Thyroid gland (tissue), 4 donors: Measurements from ENCODE around the gene ZFP36L1. TPM values are rescaled to one million over a fixed set of nuclear protein-coding genes. Genes with fewer than 3 reads are reported as not detected.

Experiments
- DNase-seq, 2 donors: peaks; one replicate each; pipeline ENCODE4 v3.0.0-alpha.2; 2019
- H3K27ac ChIP-seq, 3 donors: fragments of 200-600 bp; sonication (generic); 1 replicate in 2 of 3; 2 replicates in 1 of 3; pipeline ENCODE4 v1.5.1; 2016 to 2019; ENCODE audit warnings: mild to moderate bottlenecking in 1 of 3, moderate library complexity in 1 of 3
- H3K27me3 ChIP-seq: fragments of 200-600 bp; sonication (generic); one replicate; pipeline ENCODE4 v1.5.1; 2019
- H3K36me3 ChIP-seq, 2 donors: fragments of 200-600 bp; sonication (generic); one replicate each; pipeline ENCODE4 v1.5.1; 2016 to 2019
- H3K4me1 ChIP-seq, 2 donors: fragments of 200-600 bp; sonication (generic); one replicate each; pipeline ENCODE4 v1.5.1; 2017 to 2019
- H3K4me3 ChIP-seq, 3 donors: fragments of 200-600 bp; sonication (generic); replicated peaks in 1 of 3; 1 replicate in 2 of 3; 2 replicates in 1 of 3; pipeline ENCODE4 v1.5.1; 2016; ENCODE audit warnings: mild to moderate bottlenecking in 1 of 3
- H3K9me3 ChIP-seq: fragments of 200-600 bp; sonication (generic); one replicate; pipeline ENCODE4 v1.5.1; 2017
- POLR2A ChIP-seq, 2 donors: fragments of 450-650 bp; IDR thresholded peaks; one replicate each; pipeline ENCODE4 v1.6.1; 2017; ENCODE audit warnings: antibody characterized with exemption in 2 of 2, mild to moderate bottlenecking in 2 of 2, moderate library complexity in 1 of 2
- WGBS, 2 donors: methylation state at CpG; one replicate each; pipeline ENCODE4 v1.1.5; 2017; 5-methylcytosine and 5-hydroxymethylcytosine counted together
- intact Hi-C: fragments of 100-400 bp; cut with DNase I; formaldehyde crosslinking; loops from one replicate; pipeline ENCODE4 v1.15.1; 2023
- total RNA-seq, 4 donors: library from RNA; depleted of rRNA; stranded (reverse); fragments of >200 nt; gene quantifications; one replicate each; pipeline ENCODE4 v1.2.3, GENCODE V29; 2016
- TF ChIP-seq, protein P1 (sequence below), 6 experiments: fragments of 200-600 bp in 3 of 6; fragments of 450-650 bp in 3 of 6; sonication (generic) in 3 of 6; IDR thresholded peaks; one replicate each; pipeline ENCODE4 v1.5.1; 2016 to 2019; ENCODE audit warnings: antibody characterized with exemption in 6 of 6, mild to moderate bottlenecking in 2 of 6, inconsistent platforms in 1 of 6, moderate library complexity in 1 of 6

ZFP36L1 gene
- total RNA-seq, 4 donors from 2014 or later: 96.9 to 274 (median 127) TPM

DNA sequence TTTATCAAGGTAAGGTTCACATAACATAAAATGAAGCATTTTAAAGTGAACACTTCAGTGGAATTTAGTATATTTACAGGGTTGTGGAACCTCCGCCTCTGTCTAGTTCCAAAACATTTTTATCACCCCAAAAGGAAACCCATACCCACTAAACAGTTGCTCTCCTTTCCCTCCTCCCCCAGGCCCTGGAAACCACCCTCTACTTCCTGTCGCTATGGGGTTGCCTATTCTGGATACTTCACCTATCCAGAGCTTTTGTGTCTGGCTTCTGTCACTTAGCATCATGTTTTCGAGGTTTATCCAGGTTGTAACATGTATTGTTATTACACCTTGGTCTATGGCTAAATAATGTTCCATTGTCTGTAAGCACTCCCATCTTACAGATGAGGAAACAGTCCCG is 27.7 kb upstream of the ZFP36L1 start:
- H3K9me3 ChIP-seq: no peaks in the 10 kb centered on the region
- H3K4me3 ChIP-seq: no peak overlapping the region
- no peak for TF ChIP-seq POLR2A (IDR thresholded peaks at IDR 0.05)
- TF ChIP-seq, protein P1, sequence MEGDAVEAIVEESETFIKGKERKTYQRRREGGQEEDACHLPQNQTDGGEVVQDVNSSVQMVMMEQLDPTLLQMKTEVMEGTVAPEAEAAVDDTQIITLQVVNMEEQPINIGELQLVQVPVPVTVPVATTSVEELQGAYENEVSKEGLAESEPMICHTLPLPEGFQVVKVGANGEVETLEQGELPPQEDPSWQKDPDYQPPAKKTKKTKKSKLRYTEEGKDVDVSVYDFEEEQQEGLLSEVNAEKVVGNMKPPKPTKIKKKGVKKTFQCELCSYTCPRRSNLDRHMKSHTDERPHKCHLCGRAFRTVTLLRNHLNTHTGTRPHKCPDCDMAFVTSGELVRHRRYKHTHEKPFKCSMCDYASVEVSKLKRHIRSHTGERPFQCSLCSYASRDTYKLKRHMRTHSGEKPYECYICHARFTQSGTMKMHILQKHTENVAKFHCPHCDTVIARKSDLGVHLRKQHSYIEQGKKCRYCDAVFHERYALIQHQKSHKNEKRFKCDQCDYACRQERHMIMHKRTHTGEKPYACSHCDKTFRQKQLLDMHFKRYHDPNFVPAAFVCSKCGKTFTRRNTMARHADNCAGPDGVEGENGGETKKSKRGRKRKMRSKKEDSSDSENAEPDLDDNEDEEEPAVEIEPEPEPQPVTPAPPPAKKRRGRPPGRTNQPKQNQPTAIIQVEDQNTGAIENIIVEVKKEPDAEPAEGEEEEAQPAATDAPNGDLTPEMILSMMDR (IDR thresholded peaks at IDR 0.05): no peak
- WGBS, 2 donors: 85 to 89% methylated on average over 4 of the region's 4 CpGs
- H3K27ac ChIP-seq: no peak overlapping the region
- no peaks in the 10 kb centered on the region for H3K27me3 ChIP-seq
- H3K4me1 ChIP-seq: peaks cover 10 to 21% of the 10 kb centered on the region in 2 donors
- DNase-seq: no peak
- intact Hi-C loops: loop anchor here (10.0 kb wide), 1 partner anchor 986 kb away; no protein-coding TSS in a partner anchor
- H3K36me3 ChIP-seq: no peaks in the 10 kb centered on the region

DNA sequence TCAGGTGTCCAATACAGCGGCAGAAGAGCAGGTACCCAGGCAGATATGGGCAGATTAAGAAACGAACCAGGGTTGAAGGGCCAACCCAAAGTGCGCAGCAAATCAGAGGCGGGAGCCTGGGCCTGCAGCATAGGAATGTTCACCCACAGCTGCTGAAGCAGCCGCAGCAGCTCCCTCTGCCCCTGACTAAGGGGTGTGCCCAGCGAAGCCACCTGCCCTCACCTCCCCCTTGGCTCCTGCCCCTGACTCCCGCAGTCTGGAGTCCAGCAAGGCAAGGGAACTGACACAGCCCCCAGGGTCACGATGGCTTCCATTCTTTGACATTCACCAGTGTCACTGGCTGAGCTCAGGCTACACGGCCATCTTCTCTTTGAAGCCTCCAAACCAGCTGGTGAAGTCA is 27.3 kb upstream of the ZFP36L1 start:
- Histone ChIP-seq H3K4me1 (peaks cover 14 to 25% of the 10 kb centered on the region in 2 donors), H3K27ac (no peak overlapping the region), H3K27me3 (no peaks in the 10 kb centered on the region), H3K36me3 (no peaks in the 10 kb centered on the region), H3K9me3 (no peaks in the 10 kb centered on the region), H3K4me3 (no peak overlapping the region)
- no peak for TF ChIP-seq POLR2A (IDR thresholded peaks at IDR 0.05)
- TF ChIP-seq, protein P1 (IDR thresholded peaks at IDR 0.05): no peak
- 93 to 98% methylated on average over 7 to 8 of the region's 9 CpGs for WGBS, 2 donors
- intact Hi-C loops: loop anchor here (10.0 kb wide), 1 partner anchor 985 kb away; no protein-coding TSS in a partner anchor
- DNase-seq: no peak

DNA sequence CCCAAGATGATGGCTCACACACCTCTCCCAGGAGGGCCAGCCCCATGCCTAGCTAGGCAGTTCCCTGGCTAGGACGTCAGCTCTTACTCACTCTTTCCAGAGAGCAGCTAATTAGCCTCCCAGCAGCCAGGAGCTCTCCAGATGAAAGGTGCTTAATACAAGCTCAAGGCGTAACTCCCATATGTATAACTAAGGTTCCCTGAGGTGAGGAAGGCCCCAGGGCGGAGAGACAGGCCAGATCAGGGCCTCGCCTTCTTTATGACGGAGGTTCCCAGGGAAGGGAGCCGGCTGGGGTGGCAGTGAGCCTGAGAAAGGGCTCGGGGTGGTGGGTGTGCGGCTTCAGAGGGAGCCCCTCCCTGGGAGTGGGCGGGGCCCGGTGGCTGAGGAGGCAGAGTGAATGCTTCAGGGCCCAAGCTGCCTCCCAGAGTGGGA is 26.4 kb upstream of the ZFP36L1 start:
- Histone ChIP-seq H3K4me3 (no peak overlapping the region), H3K27ac (no peak overlapping the region), H3K27me3 (no peaks in the 10 kb centered on the region), H3K4me1 (peaks cover 22 to 27% of the 10 kb centered on the region in 2 donors), H3K36me3 (no peaks in the 10 kb centered on the region), H3K9me3 (no peaks in the 10 kb centered on the region)
- intact Hi-C loops: loop anchor here (5.0 kb wide), 1 partner anchor 572 kb away; no protein-coding TSS in a partner anchor
- TF ChIP-seq POLR2A (IDR thresholded peaks at IDR 0.05): no peak
- TF ChIP-seq, protein P1 (IDR thresholded peaks at IDR 0.05): no peak
- no peak for DNase-seq
- 61 to 64% methylated on average over 10 of the region's 10 CpGs for WGBS, 2 donors

DNA sequence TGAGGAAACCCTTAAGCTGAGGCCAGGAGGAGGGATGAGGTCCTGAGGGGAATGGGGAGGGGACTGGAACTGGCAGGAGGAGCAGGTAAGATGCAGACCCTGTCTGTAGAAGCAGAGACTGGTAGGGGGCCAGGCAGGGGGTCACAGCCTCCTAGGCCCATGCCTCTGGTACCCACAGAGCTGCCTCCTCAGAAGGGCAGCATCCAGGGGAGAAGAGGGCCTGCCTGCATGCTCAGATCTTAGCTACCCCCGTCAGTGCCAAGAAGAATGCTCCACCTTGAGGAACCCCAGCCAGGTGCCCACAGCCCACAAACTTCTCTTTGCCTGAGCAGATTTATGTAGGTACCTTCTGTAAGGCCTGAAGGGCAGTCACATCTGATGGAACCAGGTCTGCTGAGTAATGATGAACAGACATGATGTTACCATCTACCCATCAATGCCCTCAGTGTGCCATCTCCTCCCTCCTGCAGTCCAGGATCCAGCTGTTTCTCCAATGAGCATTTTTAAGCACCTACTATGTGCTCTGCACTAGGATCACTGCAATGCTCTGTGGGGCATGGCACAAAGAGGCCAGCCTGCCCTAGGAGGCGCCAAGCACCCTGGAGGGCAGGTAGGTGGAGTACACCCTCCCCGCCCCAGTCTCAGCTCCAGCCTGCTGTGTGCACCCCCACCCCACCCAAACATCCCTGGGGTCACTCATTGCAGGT is 24.8 kb upstream of the ZFP36L1 start:
- TF ChIP-seq, protein P1 (IDR thresholded peaks at IDR 0.05): no peak
- TF ChIP-seq POLR2A (IDR thresholded peaks at IDR 0.05): no peak
- Histone ChIP-seq H3K4me1 (peaks cover 32 to 42% of the 10 kb centered on the region in 2 donors), H3K27ac (no peak overlapping the region), H3K27me3 (no peaks in the 10 kb centered on the region), H3K36me3 (no peaks in the 10 kb centered on the region), H3K9me3 (no peaks in the 10 kb centered on the region), H3K4me3 (no peak overlapping the region)
- intact Hi-C loops: loop anchor here (2.0 to 5.0 kb wide), 2 partner anchors 570 to 885 kb away; no protein-coding TSS in a partner anchor
- WGBS, 2 donors: 96 to 100% methylated on average over 2 to 3 of the region's 3 CpGs
- DNase-seq: no peak

DNA sequence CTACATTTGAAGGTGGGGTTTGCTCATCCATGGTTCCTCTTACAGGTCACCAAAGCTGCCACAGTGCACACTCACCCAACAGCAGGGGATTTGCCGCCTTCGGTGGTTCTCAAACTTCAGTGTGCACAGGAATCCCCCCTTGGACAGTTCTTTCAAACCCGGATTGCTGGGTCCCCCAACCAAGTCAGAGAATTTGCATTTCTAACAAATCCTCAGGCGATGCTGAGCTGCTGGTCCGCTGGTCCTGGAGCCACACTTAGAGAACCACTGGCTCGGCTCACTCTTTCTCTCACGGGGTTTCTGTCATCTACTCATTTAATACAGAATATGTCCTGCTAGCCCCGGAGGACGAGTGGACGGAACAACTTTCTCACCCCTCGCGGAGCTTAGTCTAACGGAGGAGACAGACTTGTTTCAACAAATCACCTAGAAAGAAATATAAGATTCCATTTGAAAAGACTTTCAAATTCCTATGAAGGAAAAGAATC is 24.1 kb upstream of the ZFP36L1 start:
- 38 to 44% methylated on average over 12 to 13 of the region's 13 CpGs for WGBS, 2 donors

More for the DNA sequence above, 24.1 kb upstream of the ZFP36L1 start:
- peak overlapping the region; percentile 90 to 100 (median 99) for H3K27ac ChIP-seq
- H3K27me3 ChIP-seq: no peaks in the 10 kb centered on the region
- no peak for DNase-seq
- peaks cover 32 to 42% of the 10 kb centered on the region in 2 donors for H3K4me1 ChIP-seq
- no peak for TF ChIP-seq POLR2A (IDR thresholded peaks at IDR 0.05)
- TF ChIP-seq, protein P1 (IDR thresholded peaks at IDR 0.05): peak in 1 of 6 experiments; percentile 2
- no peaks in the 10 kb centered on the region for H3K9me3 ChIP-seq
- H3K36me3 ChIP-seq: no peaks in the 10 kb centered on the region
- intact Hi-C loops: loop anchor here (2.0 to 5.0 kb wide), 2 partner anchors 570 to 884 kb away; no protein-coding TSS in a partner anchor
- peak overlapping the region in 1 of 3 donors; percentile 32 for H3K4me3 ChIP-seq
